Camera-type eye (tissue), 1 donor: Measurements from ENCODE around the gene CRIP3. TPM values are rescaled to one million over a fixed set of nuclear protein-coding genes. Genes with fewer than 3 reads are reported as not detected.

Source experiments
- total RNA-seq: library from RNA; depleted of rRNA; stranded (reverse); fragments of >200 nt; gene quantifications from one replicate; pipeline ENCODE4 v1.2.3, GENCODE V29; 2014

Gene CRIP3
- total RNA-seq = not detected

GRCh38 chr6:43308101-43308989 lies at the start of gene CRIP3:
Gene CRIP3, minus strand, starts transcription at chr6:43308826. Its CDS starts 34 bp downstream, at chr6:43308792.

GRCh38 chr6:43297644-43298564 lies 10.7 kb downstream of the CRIP3 start, which contains the start of gene SLC22A7:
Gene SLC22A7, plus strand, starts transcription at chr6:43298260. Its CDS starts 99 bp downstream, at chr6:43298359.

Other genes starting within 250 kb of the CRIP3 start
- gene MRPL2, start 249.4 kb downstream of the CRIP3 start, total RNA-seq = 17.3 TPM
- gene KLC4, start 249.2 kb downstream of the CRIP3 start, total RNA-seq = 63.3 TPM
- 76.4 TPM for gene PTK7, start 232.5 kb downstream of the CRIP3 start, total RNA-seq
- gene SRF, start 137.6 kb downstream of the CRIP3 start, total RNA-seq = 17.2 TPM
- gene CUL9, start 126.6 kb downstream of the CRIP3 start, total RNA-seq = 45.0 TPM
- 34.7 TPM for gene DNPH1, start 79.3 kb downstream of the CRIP3 start, total RNA-seq
- 4.6 TPM for gene TTBK1, start 65.3 kb downstream of the CRIP3 start, total RNA-seq
- gene SLC22A7, start 10.6 kb downstream of the CRIP3 start, total RNA-seq = not detected
- gene ZNF318, start 60.8 kb upstream of the CRIP3 start, total RNA-seq = 31.2 TPM
- 18.3 TPM for gene ABCC10, start 118.7 kb upstream of the CRIP3 start, total RNA-seq
- 2.6 TPM for gene DLK2, start 146.7 kb upstream of the CRIP3 start, total RNA-seq
- 24.7 TPM for gene TJAP1, start 168.7 kb upstream of the CRIP3 start, total RNA-seq
- gene LRRC73, start 201.5 kb upstream of the CRIP3 start, total RNA-seq = 0.99 TPM
- 118 TPM for gene YIPF3, start 208.1 kb upstream of the CRIP3 start, total RNA-seq
- 34.3 TPM for gene POLR1C, start 208.3 kb upstream of the CRIP3 start, total RNA-seq